Astrocyte of the cerebellum (primary cell): ENCODE measurements around the gene BRD4.

Source experiments
- DNase-seq: peaks from one replicate; pipeline ENCODE4 v3.0.0-alpha.2; 2011; ENCODE audit warnings: low read depth
- H3K4me3 ChIP-seq: 2 replicates; pipeline ENCODE4 v1.5.1; 2011; ENCODE audit warnings: mild to moderate bottlenecking, low read depth, low read length, moderate library complexity
- in situ Hi-C: cut with HindIII; loops from 2 replicates; pipeline ENCODE4 v1.10.0; 2017; ENCODE audit warnings: low sequenced_read_pairs
- TF ChIP-seq, protein P1 (sequence below): IDR thresholded peaks from 2 replicates; pipeline ENCODE4 v1.5.1; 2012; ENCODE audit warnings: low read length, low read depth, moderate library complexity, mild to moderate bottlenecking; ENCODE audit errors: missing control alignments

Gene BRD4

DNA sequence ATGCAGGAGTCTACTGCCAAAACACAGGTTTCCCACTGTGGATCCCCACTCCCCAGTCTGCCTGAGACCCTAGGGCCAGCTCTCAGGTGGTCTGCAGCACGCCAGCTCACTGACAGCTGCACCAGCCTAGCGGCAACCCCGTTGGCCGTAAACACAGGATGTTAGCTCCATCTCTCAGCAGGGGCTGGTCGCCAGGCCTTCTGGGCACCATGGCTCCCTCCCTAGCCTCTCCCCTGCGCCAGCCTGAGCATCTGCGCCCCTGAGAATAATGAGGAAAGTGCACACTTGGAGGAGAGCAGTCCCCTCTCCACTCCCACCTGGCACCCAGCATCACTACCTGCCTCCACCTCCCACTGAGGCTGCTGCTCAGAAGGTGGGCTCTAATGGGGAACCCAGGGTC is 79.3 kb downstream of the BRD4 start:
- H3K4me3 ChIP-seq = no peak overlapping the region
- in situ Hi-C loops = no loop called here
- TF ChIP-seq, protein P1, sequence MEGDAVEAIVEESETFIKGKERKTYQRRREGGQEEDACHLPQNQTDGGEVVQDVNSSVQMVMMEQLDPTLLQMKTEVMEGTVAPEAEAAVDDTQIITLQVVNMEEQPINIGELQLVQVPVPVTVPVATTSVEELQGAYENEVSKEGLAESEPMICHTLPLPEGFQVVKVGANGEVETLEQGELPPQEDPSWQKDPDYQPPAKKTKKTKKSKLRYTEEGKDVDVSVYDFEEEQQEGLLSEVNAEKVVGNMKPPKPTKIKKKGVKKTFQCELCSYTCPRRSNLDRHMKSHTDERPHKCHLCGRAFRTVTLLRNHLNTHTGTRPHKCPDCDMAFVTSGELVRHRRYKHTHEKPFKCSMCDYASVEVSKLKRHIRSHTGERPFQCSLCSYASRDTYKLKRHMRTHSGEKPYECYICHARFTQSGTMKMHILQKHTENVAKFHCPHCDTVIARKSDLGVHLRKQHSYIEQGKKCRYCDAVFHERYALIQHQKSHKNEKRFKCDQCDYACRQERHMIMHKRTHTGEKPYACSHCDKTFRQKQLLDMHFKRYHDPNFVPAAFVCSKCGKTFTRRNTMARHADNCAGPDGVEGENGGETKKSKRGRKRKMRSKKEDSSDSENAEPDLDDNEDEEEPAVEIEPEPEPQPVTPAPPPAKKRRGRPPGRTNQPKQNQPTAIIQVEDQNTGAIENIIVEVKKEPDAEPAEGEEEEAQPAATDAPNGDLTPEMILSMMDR = no peak
- no peak for DNase-seq

DNA sequence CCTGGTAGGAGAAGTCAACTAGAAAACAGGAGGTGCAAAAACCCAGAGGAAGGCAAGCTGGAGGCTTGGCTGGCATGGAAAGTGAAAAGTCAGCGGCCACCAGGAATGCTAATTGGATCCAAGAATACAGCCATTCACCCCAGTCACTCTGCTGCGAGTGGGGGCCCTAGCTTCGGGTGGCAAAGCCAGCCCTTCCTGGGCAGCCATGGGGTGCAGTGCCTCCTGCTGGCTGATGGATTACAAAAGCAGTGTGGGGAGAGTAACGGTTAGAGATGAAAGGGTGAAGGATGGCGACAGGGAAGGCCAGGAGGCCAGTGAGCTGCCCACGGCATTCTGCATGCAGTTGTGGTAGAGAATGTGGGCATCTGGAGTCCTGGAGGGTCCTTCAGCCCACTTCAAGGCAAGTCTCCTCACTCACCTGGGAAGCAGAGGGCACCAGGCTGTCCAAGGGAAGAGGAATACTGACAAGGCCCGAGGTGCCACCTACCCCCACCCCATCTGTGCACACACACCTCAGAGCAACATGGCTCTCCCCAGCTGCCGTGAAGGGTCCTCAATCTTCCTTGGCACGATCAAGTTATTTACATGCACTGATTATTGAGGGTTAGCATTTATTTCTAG is 79.8 kb downstream of the BRD4 start:
- no peak overlapping the region for H3K4me3 ChIP-seq
- no peak for DNase-seq
- TF ChIP-seq, protein P1 = peak; percentile 58
- in situ Hi-C loops = no loop called here

DNA sequence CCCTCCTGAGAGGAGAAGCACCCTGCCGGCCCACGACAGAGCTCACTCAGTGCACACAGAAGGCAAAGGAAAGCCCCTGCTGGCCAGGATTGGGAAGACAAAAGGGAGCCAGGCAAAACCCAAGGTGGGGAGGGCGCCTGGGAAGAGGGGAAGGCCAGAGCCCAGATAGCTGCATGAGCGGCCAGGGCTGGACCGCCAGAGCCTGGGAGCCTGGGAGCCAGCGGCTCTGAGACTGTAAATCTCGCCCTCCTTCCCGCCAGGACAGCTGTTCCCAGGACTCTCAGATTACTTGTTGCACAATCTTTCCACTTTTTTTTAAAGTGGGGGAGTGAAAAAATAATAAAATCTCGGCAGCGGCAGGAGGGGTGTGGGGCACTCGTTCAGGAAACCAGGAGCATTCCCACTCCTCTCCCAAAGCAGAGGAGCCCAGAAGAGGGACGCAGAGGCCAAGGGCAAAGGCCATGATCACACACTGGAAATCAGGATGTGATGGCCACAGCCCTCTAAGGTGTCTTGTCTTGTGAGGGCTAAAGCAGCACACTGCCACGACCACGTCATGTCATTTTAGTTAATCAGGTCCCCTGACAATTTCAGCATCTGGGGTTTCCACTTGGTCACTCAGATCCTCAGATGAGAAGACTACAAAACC is 80.5 kb downstream of the BRD4 start:
- DNase-seq = peak; percentile 94
- no peak overlapping the region for H3K4me3 ChIP-seq
- in situ Hi-C loops = no loop called here
- TF ChIP-seq, protein P1 = peak; percentile 72

DNA sequence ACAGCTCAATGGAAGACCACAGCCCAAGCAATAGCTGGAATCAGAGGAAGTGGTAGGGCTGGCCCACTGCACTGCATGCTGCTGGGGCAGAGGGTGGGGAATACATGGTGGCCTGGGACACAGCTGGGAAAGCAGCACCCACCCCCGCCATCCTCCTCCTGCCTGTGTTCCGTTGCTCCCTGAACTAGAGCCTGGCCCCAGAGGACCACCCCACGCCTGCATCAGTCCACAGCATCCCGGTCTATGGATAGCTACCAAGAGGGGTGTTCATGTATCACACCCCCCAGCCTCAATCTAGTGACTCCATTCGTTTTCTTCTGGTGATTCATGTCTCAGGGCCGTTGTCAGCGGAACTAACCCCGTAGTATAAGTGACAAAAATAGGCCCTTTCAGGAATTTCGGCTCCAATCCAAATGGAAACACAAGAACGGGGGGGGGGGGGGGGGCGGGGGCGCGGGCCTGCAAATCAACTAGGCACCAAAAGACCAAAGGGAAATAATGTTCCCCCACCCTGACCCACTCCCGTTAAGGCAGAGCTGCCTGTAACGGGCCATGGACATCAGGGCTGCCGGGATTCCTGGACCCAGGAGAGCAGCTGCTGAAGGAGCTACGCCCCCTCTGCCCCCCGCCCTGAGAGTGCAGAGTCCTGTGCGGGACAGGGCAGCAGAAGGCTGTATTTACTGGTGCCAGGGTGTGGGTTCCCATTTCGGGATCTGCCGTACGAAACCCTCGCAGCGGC is 81.2 kb downstream of the BRD4 start:
- in situ Hi-C loops = no loop called here
- TF ChIP-seq, protein P1 = no peak
- DNase-seq = no peak
- H3K4me3 ChIP-seq = no peak overlapping the region

DNA sequence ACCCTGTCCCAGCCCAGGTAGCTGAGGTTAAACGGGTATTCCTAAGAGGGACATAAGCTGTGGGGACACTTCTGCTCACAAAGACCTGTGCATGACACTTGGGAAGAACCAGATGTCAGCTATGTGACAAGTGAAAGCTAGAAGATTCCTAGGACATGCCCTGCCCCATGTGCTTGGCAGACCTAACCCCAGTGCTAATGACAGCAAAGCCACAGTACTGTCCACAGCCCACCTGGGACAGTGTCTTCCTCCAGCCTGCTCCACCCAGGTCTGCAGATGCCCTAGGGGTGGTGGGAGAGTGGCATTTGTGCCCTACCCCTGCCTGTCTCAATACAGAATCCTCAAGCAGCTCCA is 81.7 kb downstream of the BRD4 start:
- DNase-seq = no peak
- TF ChIP-seq, protein P1 = no peak
- in situ Hi-C loops = no loop called here
- H3K4me3 ChIP-seq = no peak overlapping the region

DNA sequence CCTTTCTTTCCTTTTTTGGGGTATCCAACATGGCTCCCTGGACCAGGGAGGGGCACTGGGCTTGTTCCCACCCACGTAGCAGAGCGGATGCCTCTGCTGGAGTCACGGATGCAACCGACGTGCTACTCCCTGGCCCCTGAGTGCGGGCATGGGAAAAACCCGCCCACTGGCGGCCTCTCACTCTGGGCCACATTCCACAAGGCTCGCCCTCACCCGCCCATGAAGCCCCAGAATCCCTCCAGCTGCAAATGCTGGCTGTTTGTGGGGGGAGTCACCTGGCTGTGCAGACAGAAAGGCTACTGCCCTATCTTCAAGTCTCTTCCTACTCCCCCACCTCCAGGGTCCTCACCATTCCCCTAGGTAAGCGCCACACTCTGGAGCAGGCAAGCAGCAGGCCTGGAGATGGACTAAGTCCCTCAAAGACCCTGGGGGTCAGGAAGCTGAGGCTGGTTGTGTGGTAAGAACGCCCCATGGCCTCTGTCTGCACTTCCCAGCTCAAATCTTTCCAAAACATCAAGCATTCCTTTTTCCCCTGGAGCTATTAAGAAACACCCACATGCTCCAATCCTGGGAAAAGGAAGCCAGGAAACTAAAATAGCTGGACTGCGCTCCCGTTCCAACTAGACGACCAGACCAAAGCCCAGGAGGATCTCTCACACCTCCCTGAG is 82.2 kb downstream of the BRD4 start:
- in situ Hi-C loops = loop anchor here (5.0 to 10.0 kb wide), 2 partner anchors 52 to 65 kb away; no protein-coding TSS in a partner anchor
- DNase-seq = peak; percentile 78
- H3K4me3 ChIP-seq = no peak overlapping the region
- TF ChIP-seq, protein P1 = no peak
